Naive B cell (primary cell): ENCODE measurements around the gene KRTAP10-12. TPM values are rescaled to one million over a fixed set of nuclear protein-coding genes. Genes with fewer than 3 reads are reported as not detected.
A peak's percentile ranks its signal among the peaks of the same experiment; 100 is the strongest.
"Not testable (repeated sequence)": the region's sequence is repeated elsewhere in the genome, so short reads cannot be mapped to it uniquely, and the experiment has no call there.

ENCODE experiments used
- ATAC-seq, 2 donors: fragments of 150-1000 bp; cut with Tn5 transposase; 2 replicates each; pipeline ENCODE4 v1.10.0; 2021; ENCODE audit warnings: low read depth in 2 of 2, mild to moderate bottlenecking in 2 of 2, moderate library complexity in 2 of 2
- DNase-seq: peaks from one replicate; pipeline ENCODE4 v3.0.0; 2022
- H3K27ac Mint-ChIP-seq, 6 donors: one replicate each; pipeline ENCODE4 v1.8.0; 2020 to 2022; ENCODE audit warnings: mild to moderate bottlenecking in 6 of 6, mixed read lengths in 6 of 6, moderate library complexity in 5 of 6, inconsistent platforms in 2 of 6
- H3K27me3 Mint-ChIP-seq, 3 donors: one replicate each; pipeline ENCODE4 v1.8.0; 2021 to 2022; ENCODE audit warnings: mixed read lengths in 3 of 3, mild to moderate bottlenecking in 1 of 3
- H3K36me3 Mint-ChIP-seq, 2 donors: one replicate each; pipeline ENCODE4 v1.8.0; 2020 to 2022; ENCODE audit warnings: mixed read lengths in 2 of 2, inconsistent platforms in 1 of 2, mild to moderate bottlenecking in 1 of 2
- H3K4me1 Mint-ChIP-seq, 3 donors: one replicate each; pipeline ENCODE4 v1.8.0; 2020 to 2022; ENCODE audit warnings: mixed read lengths in 3 of 3, inconsistent platforms in 1 of 3, mild to moderate bottlenecking in 1 of 3, moderate library complexity in 1 of 3
- H3K4me3 Mint-ChIP-seq, 8 donors: one replicate each; pipeline ENCODE4 v1.8.0; 2020 to 2022; ENCODE audit warnings: mild to moderate bottlenecking in 8 of 8, mixed read lengths in 8 of 8, moderate library complexity in 8 of 8, inconsistent platforms in 2 of 8
- H3K9me3 Mint-ChIP-seq, 7 donors: one replicate each; pipeline ENCODE4 v1.8.0; 2020 to 2022; ENCODE audit warnings: mixed read lengths in 7 of 7, mild to moderate bottlenecking in 5 of 7, inconsistent platforms in 2 of 7, moderate library complexity in 1 of 7
- polyA plus RNA-seq, 6 donors: library from polyadenylated mRNA; unstranded; fragments of 300-500 nt; fragmentation: Illumina TruSeq; gene quantifications; one replicate each; pipeline ENCODE4 v1.2.3, GENCODE V29; 2021; ENCODE audit warnings: low read depth in 6 of 6

Gene KRTAP10-12
- polyA plus RNA-seq, result not detected

GRCh38 chr21:44697172-44697810 is at the start of gene KRTAP10-12:
Gene KRTAP10-12, plus strand, starts transcription at chr21:44697172. Its CDS starts 30 bp downstream, at chr21:44697202.
- ATAC-seq, DNase-seq, H3K4me3 Mint-ChIP-seq, H3K27ac Mint-ChIP-seq, H3K4me1 Mint-ChIP-seq: not testable (repeated sequence)
- H3K9me3 Mint-ChIP-seq, result peaks cover 5 to 26% (median 18%) of the 10 kb centered on the region in 7 donors
- H3K27me3 Mint-ChIP-seq, result peaks cover 41 to 78% (median 75%) of the 10 kb centered on the region in 3 donors
- H3K36me3 Mint-ChIP-seq, result peaks cover 0 to 22% of the 10 kb centered on the region in 2 donors

- Mint-ChIP-seq H3K4me3 (no peak overlapping the region), H3K27ac (no peak overlapping the region), H3K27me3 (peaks cover 7 to 20% (median 12%) of the 10 kb centered on the region in 3 donors), H3K9me3 (peaks cover 15 to 41% (median 34%) of the 10 kb centered on the region in 7 donors), H3K36me3 (peaks cover 9 to 23% of the 10 kb centered on the region in 2 donors), H3K4me1 (no peaks in the 10 kb centered on the region)
- DNase-seq (no peak), ATAC-seq (no peak)
Measured at GRCh38 chr21:44647222-44647552, 49.8 kb upstream of the KRTAP10-12 start.

- Mint-ChIP-seq H3K4me3 (no peak overlapping the region), H3K27ac (no peak overlapping the region), H3K36me3 (peaks cover 8 to 9% of the 10 kb centered on the region in 2 donors), H3K4me1 (peaks cover 0 to 2% (median 0%) of the 10 kb centered on the region in 3 donors), H3K9me3 (peaks cover 8 to 29% (median 23%) of the 10 kb centered on the region in 7 donors), H3K27me3 (peaks cover 4 to 18% (median 16%) of the 10 kb centered on the region in 3 donors)
- no peak for DNase-seq
- ATAC-seq, result no peak
Measured at GRCh38 chr21:44648557-44649311, 48.2 kb upstream of the KRTAP10-12 start.

- Mint-ChIP-seq H3K9me3 (peaks cover 0 to 22% (median 15%) of the 10 kb centered on the region in 7 donors), H3K4me3 (no peak overlapping the region), H3K36me3 (peaks cover 2 to 5% of the 10 kb centered on the region in 2 donors), H3K27me3 (peaks cover 0 to 21% (median 18%) of the 10 kb centered on the region in 3 donors), H3K4me1 (peaks cover 0 to 2% (median 0%) of the 10 kb centered on the region in 3 donors), H3K27ac (no peak overlapping the region)
- ATAC-seq, result no peak
- DNase-seq, result no peak
Measured at GRCh38 chr21:44649521-44650100, 47.4 kb upstream of the KRTAP10-12 start.

- H3K9me3 Mint-ChIP-seq, result peaks cover 0 to 21% (median 10%) of the 10 kb centered on the region in 7 donors
- no peak for DNase-seq
- H3K36me3 Mint-ChIP-seq, result no peaks in the 10 kb centered on the region
- H3K4me3 Mint-ChIP-seq, result no peak overlapping the region
- H3K27ac Mint-ChIP-seq, result no peak overlapping the region
- H3K4me1 Mint-ChIP-seq, result peaks cover 0 to 2% (median 0%) of the 10 kb centered on the region in 3 donors
- no peak for ATAC-seq
- H3K27me3 Mint-ChIP-seq, result peaks cover 0 to 21% (median 18%) of the 10 kb centered on the region in 3 donors
Measured at GRCh38 chr21:44650265-44650972, 46.6 kb upstream of the KRTAP10-12 start.

- ATAC-seq (no peak), DNase-seq (no peak)
- H3K36me3 Mint-ChIP-seq, result peaks cover 0 to 3% of the 10 kb centered on the region in 2 donors
- H3K4me1 Mint-ChIP-seq, result peaks cover 0 to 2% (median 0%) of the 10 kb centered on the region in 3 donors
- H3K9me3 Mint-ChIP-seq, result peaks cover 2 to 23% (median 10%) of the 10 kb centered on the region in 7 donors
- H3K4me3 Mint-ChIP-seq, result peak overlapping the region in 1 of 8 donors; percentile 10
- peaks cover 0 to 22% (median 18%) of the 10 kb centered on the region in 3 donors for H3K27me3 Mint-ChIP-seq
- no peak overlapping the region for H3K27ac Mint-ChIP-seq
Measured at GRCh38 chr21:44650973-44651675, 45.8 kb upstream of the KRTAP10-12 start.

- H3K27ac Mint-ChIP-seq, result no peak overlapping the region
- no peak for DNase-seq
- H3K4me3 Mint-ChIP-seq, result no peak overlapping the region
- ATAC-seq, result no peak
- H3K9me3 Mint-ChIP-seq, result peaks cover 11 to 43% (median 23%) of the 10 kb centered on the region in 7 donors
- H3K36me3 Mint-ChIP-seq, result peaks cover 6 to 23% of the 10 kb centered on the region in 2 donors
- peaks cover 0 to 2% (median 0%) of the 10 kb centered on the region in 3 donors for H3K4me1 Mint-ChIP-seq
- H3K27me3 Mint-ChIP-seq, result peaks cover 18 to 30% (median 20%) of the 10 kb centered on the region in 3 donors
Measured at GRCh38 chr21:44653123-44653522, 43.8 kb upstream of the KRTAP10-12 start.

- Mint-ChIP-seq H3K4me1 (peaks cover 0 to 2% (median 0%) of the 10 kb centered on the region in 3 donors), H3K4me3 (no peak overlapping the region), H3K36me3 (peaks cover 6 to 29% of the 10 kb centered on the region in 2 donors), H3K27me3 (peaks cover 24 to 38% (median 25%) of the 10 kb centered on the region in 3 donors), H3K9me3 (peaks cover 15 to 45% (median 27%) of the 10 kb centered on the region in 7 donors), H3K27ac (no peak overlapping the region)
- DNase-seq (no peak), ATAC-seq (no peak)
Measured at GRCh38 chr21:44653656-44654575, 43.1 kb upstream of the KRTAP10-12 start.

- Mint-ChIP-seq H3K27me3 (peaks cover 27 to 42% (median 29%) of the 10 kb centered on the region in 3 donors), H3K36me3 (peaks cover 7 to 29% of the 10 kb centered on the region in 2 donors), H3K4me3 (no peak within 1 kb of the TSS), H3K9me3 (peaks cover 15 to 46% (median 27%) of the 10 kb centered on the region in 7 donors), H3K4me1 (peaks cover 0 to 2% (median 0%) of the 10 kb centered on the region in 3 donors), H3K27ac (no peak within 1 kb of the TSS)
- DNase-seq (no peak), ATAC-seq (no peak)
Measured at GRCh38 chr21:44654576-44655175, 42.3 kb upstream of the KRTAP10-12 start, which contains the start of gene KRTAP12-4. Gene KRTAP12-4, minus strand, starts transcription at chr21:44654659. Its CDS starts 45 bp downstream, at chr21:44654614.

- no peak for ATAC-seq
- peaks cover 0 to 2% (median 0%) of the 10 kb centered on the region in 3 donors for H3K4me1 Mint-ChIP-seq
- no peak overlapping the region for H3K4me3 Mint-ChIP-seq
- peaks cover 15 to 49% (median 29%) of the 10 kb centered on the region in 7 donors for H3K9me3 Mint-ChIP-seq
- peaks cover 10 to 29% of the 10 kb centered on the region in 2 donors for H3K36me3 Mint-ChIP-seq
- H3K27me3 Mint-ChIP-seq, result peaks cover 29 to 56% (median 32%) of the 10 kb centered on the region in 3 donors
- no peak overlapping the region for H3K27ac Mint-ChIP-seq
- DNase-seq, result no peak
Measured at GRCh38 chr21:44656868-44657267, 40.1 kb upstream of the KRTAP10-12 start.
